A673 (cell line): ENCODE data around the gene CD74. TPM values are rescaled to one million over a fixed set of nuclear protein-coding genes. Genes with fewer than 3 reads are reported as not detected.
"Not testable (repeated sequence)": the region's sequence is repeated elsewhere in the genome, so short reads cannot be mapped to it uniquely, and the experiment has no call there.

ENCODE experiments used
- BruUV-seq: library from RNA; stranded (reverse); fragments of 400-500 nt; replicated peaks from 2 replicates; lab custom pipeline; 2021; lab: Mats Ljungman, UMichigan
- CTCF ChIA-PET: fragments of 300-600 bp; sonication (Branson Sonifier 250); formaldehyde crosslinking; loops from one replicate; lab custom pipeline; 2022; ENCODE audit warnings: antibody characterized with exemption; lab: Charles Lee
- POLR2A ChIA-PET: fragments of 300-600 bp; sonication (Branson Sonifier 250); formaldehyde crosslinking; loops from one replicate; lab custom pipeline; 2022; ENCODE audit warnings: antibody characterized with exemption; ENCODE audit not compliant: low non-redundant PET; lab: Charles Lee
- DNase-seq: peaks from one replicate; pipeline ENCODE4 v3.0.0-alpha.2; 2015; ENCODE audit warnings: low spot score
- H3K27ac ChIP-seq: fragments of 200-600 bp; sonication (generic); 2 replicates; pipeline ENCODE4 v1.5.1; 2016; ENCODE audit warnings: mixed run types, low read depth, mild to moderate bottlenecking, mixed read lengths, antibody characterized with exemption, low read length; ENCODE audit not compliant: poor library complexity, severe bottlenecking
- H3K27me3 ChIP-seq: fragments of 200-600 bp; sonication (generic); replicated peaks from 2 replicates; pipeline ENCODE4 v1.6.1; 2017; ENCODE audit warnings: mixed run types, low read depth, mild to moderate bottlenecking, mixed read lengths, antibody characterized with exemption, low read length; ENCODE audit not compliant: insufficient read depth, poor library complexity
- H3K36me3 ChIP-seq: fragments of 200-600 bp; sonication (generic); 2 replicates; pipeline ENCODE4 v1.6.1; 2016; ENCODE audit warnings: mixed run types, mild to moderate bottlenecking, mixed read lengths, antibody characterized with exemption, low read length; ENCODE audit not compliant: insufficient read depth, poor library complexity, severe bottlenecking
- H3K4me1 ChIP-seq: fragments of 200-600 bp; sonication (generic); 2 replicates; pipeline ENCODE4 v1.6.1; 2017; ENCODE audit warnings: mixed run types, mild to moderate bottlenecking, mixed read lengths, antibody characterized with exemption, low read length; ENCODE audit not compliant: insufficient read depth, poor library complexity, severe bottlenecking
- H3K4me3 ChIP-seq: fragments of 200-600 bp; sonication (generic); 2 replicates; pipeline ENCODE4 v1.5.1; 2016; ENCODE audit warnings: low read depth, mixed run types, mild to moderate bottlenecking, mixed read lengths, low read length; ENCODE audit not compliant: poor library complexity, severe bottlenecking
- H3K9me3 ChIP-seq: fragments of 200-600 bp; sonication (generic); 2 replicates; pipeline ENCODE4 v1.6.1; 2016; ENCODE audit warnings: mixed run types, low read depth, mild to moderate bottlenecking, mixed read lengths, antibody characterized with exemption, low read length; ENCODE audit not compliant: poor library complexity, severe bottlenecking
- EZH2 ChIP-seq: fragments of 200-600 bp; sonication (generic); IDR thresholded peaks from 2 replicates; pipeline ENCODE4 v1.6.1; 2017; ENCODE audit warnings: borderline replicate concordance, low read depth, mild to moderate bottlenecking, mixed read lengths, antibody characterized with exemption, low read length; ENCODE audit not compliant: poor library complexity, severe bottlenecking
- intact Hi-C: fragments of 100-400 bp; cut with micrococcal nuclease; formaldehyde crosslinking; loops from one replicate; pipeline ENCODE4 v1.10.0; 2022; ENCODE audit not compliant: unreplicated experiment
- total RNA-seq: library from RNA; stranded (reverse); gene quantifications from 2 replicates; pipeline ENCODE4 v1.2.3, GENCODE V29; 2021
- TF ChIP-seq, protein P1 (sequence below): fragments of 300-800, 200-600 bp; sonication (generic); conservative IDR thresholded peaks from 2 replicates; pipeline ENCODE4 v1.5.1; 2017; ENCODE audit warnings: low read depth, mild to moderate bottlenecking, antibody characterized with exemption, low read length, moderate library complexity, mixed read lengths

Gene CD74
- total RNA-seq, 1 experiment from 2014 or later, result not detected

DNA sequence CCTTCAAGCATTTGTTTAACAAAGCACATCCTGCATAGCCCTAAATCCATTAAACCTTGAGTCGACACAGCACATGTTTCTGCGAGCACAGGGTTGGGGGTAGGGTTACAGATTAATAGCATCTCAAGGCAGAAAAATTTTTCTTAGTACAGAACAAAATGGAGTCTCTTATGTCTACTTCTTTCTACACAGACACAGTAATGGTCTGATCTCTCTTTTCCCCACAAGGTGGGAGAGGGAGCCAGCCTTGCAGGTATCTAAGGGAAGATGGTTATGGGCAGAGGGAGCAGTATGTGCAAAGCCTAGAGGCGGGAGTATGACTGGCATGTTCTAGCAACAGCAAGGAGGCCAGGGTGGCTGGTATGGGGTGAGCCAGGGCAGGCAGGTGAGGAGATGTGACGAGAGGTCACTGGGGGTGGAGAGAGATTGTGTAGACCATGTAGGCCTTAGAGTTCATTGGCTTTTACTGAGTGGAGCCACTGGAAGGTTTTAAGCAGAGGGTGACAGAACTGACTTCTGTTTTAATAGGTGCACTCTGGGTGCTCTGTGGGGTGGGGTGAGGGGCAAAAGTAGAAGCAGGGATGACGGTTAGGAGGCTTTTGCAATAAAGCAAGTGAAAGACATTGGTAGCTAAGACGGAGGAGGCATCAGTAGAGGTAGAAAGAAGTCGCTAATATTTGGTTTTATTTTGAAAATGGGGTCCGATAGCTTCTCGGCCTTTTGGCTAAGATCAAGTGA lies 42.0 kb upstream of the CD74 start:
- CTCF ChIA-PET, result no interaction called here
- Histone ChIP-seq H3K4me1 (no peaks in the 10 kb centered on the region), H3K4me3 (no peak overlapping the region), H3K9me3 (no peaks in the 10 kb centered on the region), H3K27me3 (no peaks in the 10 kb centered on the region), H3K36me3 (no peaks in the 10 kb centered on the region), H3K27ac (no peak overlapping the region)
- POLR2A ChIA-PET, result no interaction called here
- TF ChIP-seq, protein P1, sequence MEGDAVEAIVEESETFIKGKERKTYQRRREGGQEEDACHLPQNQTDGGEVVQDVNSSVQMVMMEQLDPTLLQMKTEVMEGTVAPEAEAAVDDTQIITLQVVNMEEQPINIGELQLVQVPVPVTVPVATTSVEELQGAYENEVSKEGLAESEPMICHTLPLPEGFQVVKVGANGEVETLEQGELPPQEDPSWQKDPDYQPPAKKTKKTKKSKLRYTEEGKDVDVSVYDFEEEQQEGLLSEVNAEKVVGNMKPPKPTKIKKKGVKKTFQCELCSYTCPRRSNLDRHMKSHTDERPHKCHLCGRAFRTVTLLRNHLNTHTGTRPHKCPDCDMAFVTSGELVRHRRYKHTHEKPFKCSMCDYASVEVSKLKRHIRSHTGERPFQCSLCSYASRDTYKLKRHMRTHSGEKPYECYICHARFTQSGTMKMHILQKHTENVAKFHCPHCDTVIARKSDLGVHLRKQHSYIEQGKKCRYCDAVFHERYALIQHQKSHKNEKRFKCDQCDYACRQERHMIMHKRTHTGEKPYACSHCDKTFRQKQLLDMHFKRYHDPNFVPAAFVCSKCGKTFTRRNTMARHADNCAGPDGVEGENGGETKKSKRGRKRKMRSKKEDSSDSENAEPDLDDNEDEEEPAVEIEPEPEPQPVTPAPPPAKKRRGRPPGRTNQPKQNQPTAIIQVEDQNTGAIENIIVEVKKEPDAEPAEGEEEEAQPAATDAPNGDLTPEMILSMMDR, result no peak
- DNase-seq, result no peak
- BruUV-seq, result no TSS peak
- intact Hi-C loops, result loop anchor here (5.0 to 10.0 kb wide), 5 partner anchors 108 to 710 kb away; partner anchors contain the start of genes IRGM and RBM22

DNA sequence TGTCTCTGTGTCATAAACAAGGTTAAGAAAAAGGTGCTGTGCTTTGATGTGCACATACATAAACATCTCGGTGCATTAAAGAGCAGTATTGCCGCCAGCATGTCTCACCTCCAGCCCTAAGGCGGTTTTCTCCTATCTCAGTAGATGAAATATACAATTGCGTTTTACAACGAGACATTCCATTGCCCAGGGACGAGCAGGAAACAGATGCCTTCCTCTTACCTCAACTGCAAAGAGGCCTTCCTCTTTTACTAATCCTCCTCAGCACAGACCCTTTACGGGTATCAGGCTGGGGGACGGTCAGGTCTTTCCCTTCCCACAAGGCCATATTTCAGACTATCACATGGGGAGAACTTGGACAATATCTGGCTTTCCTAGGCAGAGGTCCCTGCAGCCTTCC lies 41.3 kb upstream of the CD74 start:
- H3K9me3 ChIP-seq, CTCF ChIA-PET, POLR2A ChIA-PET, H3K4me3 ChIP-seq, H3K36me3 ChIP-seq, H3K27ac ChIP-seq, BruUV-seq, DNase-seq, H3K4me1 ChIP-seq, H3K27me3 ChIP-seq: not testable (repeated sequence)
- intact Hi-C loops, result loop anchor here (10.0 kb wide), 3 partner anchors 201 to 711 kb away; partner anchors contain the start of gene RBM22

DNA sequence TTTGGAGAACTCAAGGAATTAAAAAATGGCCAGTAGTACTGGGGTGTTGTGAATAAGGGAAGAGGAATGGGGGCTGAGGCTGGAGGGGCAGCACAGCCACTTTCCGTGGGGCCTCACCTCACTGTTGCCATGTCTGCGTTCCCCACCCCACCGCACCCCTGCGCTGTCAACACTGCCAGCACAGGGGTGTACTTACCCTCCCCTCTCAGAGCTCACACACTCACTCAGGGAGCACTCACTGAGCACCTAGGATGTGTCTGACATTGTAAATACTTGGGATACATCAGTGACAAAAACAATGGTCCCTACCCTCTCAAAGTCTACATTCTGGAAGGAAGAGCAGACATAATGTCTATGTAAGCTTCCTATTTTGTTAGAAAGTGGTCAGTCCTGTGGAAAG lies 40.2 kb upstream of the CD74 start:
- TF ChIP-seq EZH2, result no peak
- TF ChIP-seq, protein P1, result no peak
- no peak for DNase-seq
- Histone ChIP-seq H3K27me3 (no peaks in the 10 kb centered on the region), H3K4me1 (peaks cover 5% of the 10 kb centered on the region), H3K9me3 (no peaks in the 10 kb centered on the region), H3K36me3 (peaks cover 10% of the 10 kb centered on the region), H3K4me3 (no peak overlapping the region), H3K27ac (no peak overlapping the region)
- ChIA-PET POLR2A (no interaction called here), CTCF (no interaction called here)
- BruUV-seq, result no TSS peak
- intact Hi-C loops, result loop anchor here (10.0 kb wide), 3 partner anchors 202 to 712 kb away; partner anchors contain the start of gene RBM22

DNA sequence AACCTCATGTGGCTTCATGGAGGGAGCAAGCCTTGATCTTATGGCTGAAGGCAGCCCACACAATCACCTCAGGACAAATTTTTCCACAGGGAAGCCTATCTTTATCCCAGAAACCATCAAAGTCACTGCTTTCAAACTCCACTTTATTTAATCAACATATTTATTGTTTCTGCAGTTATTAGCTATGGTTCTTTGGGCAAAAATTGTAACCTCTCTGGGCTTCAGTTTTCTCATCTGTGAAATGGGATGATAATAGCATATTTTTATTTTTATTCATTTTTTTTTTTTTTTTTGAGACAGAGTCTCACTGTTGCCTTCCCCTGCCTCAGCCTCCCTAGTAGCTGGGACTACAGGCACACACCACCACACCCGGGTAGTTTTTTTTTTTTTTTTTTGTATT lies 38.9 kb upstream of the CD74 start:
- H3K4me3 ChIP-seq, result no peak overlapping the region
- intact Hi-C loops, result loop anchor here (10.0 kb wide), 3 partner anchors 203 to 713 kb away; partner anchors contain the start of gene RBM22
- no peaks in the 10 kb centered on the region for H3K27me3 ChIP-seq
- no peaks in the 10 kb centered on the region for H3K9me3 ChIP-seq
- BruUV-seq, result no TSS peak
- no peak for TF ChIP-seq EZH2
- TF ChIP-seq, protein P1, result no peak
- peaks cover 18% of the 10 kb centered on the region for H3K4me1 ChIP-seq
- no peak for DNase-seq
- H3K36me3 ChIP-seq, result peaks cover 23% of the 10 kb centered on the region
- CTCF ChIA-PET, result interaction anchor here (0.6 to 0.7 kb wide), 3 partner anchors 26 to 713 kb away, joined by 3 to 5 read pairs (median 4); no protein-coding TSS in a partner anchor
- H3K27ac ChIP-seq, result no peak overlapping the region
- POLR2A ChIA-PET, result no interaction called here
